ENCODE data around the gene AMHR2. TPM values are rescaled to one million over a fixed set of nuclear protein-coding genes. Genes with fewer than 3 reads are reported as not detected.

Gene AMHR2
- total and polyA plus RNA-seq, 9 of the 15 experiments (the other 6 are each of a cell fraction or from before 2014, with no cell fraction given) = 8.9 to 49.7 (median 19.3) TPM

DNA sequence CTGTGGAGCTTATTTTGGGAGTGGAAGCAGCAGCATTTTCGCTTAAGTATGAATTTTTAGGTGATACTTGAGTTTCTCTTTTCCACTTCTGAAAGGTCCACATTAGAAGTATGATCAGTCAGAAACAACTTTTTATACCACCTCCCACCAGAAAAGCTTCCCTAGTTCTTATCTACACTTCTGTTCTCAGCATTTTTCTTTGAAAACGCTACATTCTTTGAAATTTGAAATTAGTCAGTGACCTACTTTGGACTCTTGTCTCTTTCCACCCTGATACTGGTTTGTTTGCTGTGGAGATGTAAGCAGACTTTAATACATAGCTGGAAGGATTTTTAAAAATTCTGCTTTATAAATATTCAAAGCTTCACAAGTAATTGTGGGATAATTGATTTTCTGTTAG, 50.4 kb downstream of the AMHR2 start:
- ATAC-seq = no peak
- Histone ChIP-seq H3K79me2 (ENCODE audit: control insufficient read depth, insufficient read depth, low read length) (peaks cover 67% of the 10 kb centered on the region), H3K27ac (ENCODE audit: extremely low read depth, low read depth, low read length) (no peak overlapping the region; the same call in 2 of the 3 replicates), H3K4me1 (replicated peaks in 1 of 2; ENCODE audit: control insufficient read depth in 2 of 2, insufficient read depth in 2 of 2, low read length in 2 of 2) (peaks cover 0 to 5% of the 10 kb centered on the region in 2 experiments; a peak in 3 of 5 replicates), H3K9ac (ENCODE audit: insufficient read depth in 1 of 2, low read depth in 2 of 2, low read length in 2 of 2) (no peak overlapping the region), H3K9me1 (ENCODE audit: control insufficient read depth, insufficient read depth, low read length) (no peaks in the 10 kb centered on the region), H3K36me3 (ENCODE audit: control insufficient read depth, insufficient read depth, low read length) (peaks cover 99% of the 10 kb centered on the region), H3K4me3 (no peak overlapping the region), H3K27me3 (ENCODE audit: control insufficient read depth in 2 of 2, insufficient read depth in 2 of 2, low read length in 2 of 2) (no peaks in the 10 kb centered on the region), H3K9me3 (replicated peaks; ENCODE audit: control insufficient read depth, insufficient read depth, low read depth, low read length) (no peaks in the 10 kb centered on the region), H4K20me1 (replicated peaks; ENCODE audit: control insufficient read depth, insufficient read depth, low read length) (peaks cover 37% of the 10 kb centered on the region), H3K4me2 (ENCODE audit: insufficient read depth, low read length) (no peak overlapping the region), H2AFZ (ENCODE audit: low read depth, low read length) (no peak overlapping the region)
- POLR2A ChIA-PET = interaction anchor here (1.0 to 8.8 kb wide), 10 partner anchors 10 to 206 kb away, joined by 3 to 99 read pairs (median 8); partner anchors contain the start of genes ESPL1 and TARBP2
- intact Hi-C loops (cut with micrococcal nuclease) (no loop called here), in situ Hi-C loops (cut with MboI) (no loop called here)
- TF ChIP-seq CC2D1A (IDR thresholded peaks at IDR 0.05) (no peak), PRMT5 (CRISPR knock-in tag; IDR thresholded peaks at IDR 0.05) (no peak), ADNP (tag; IDR thresholded peaks at IDR 0.05) (no peak), CREBBP (IDR thresholded peaks at IDR 0.05; ENCODE audit: low read depth, low read length) (no peak), U2AF1 (optimal IDR thresholded peaks at IDR 0.05; ENCODE audit: low read depth, low read length) (no peak), NR4A1 (CRISPR knock-in tag; IDR thresholded peaks at IDR 0.05) (no peak), NR4A1 (tag; IDR thresholded peaks at IDR 0.05) (no peak), RUNX1 (IDR thresholded peaks at IDR 0.05; ENCODE audit: low read depth) (no peak), ETV6 (IDR thresholded peaks at IDR 0.05; ENCODE audit: borderline replicate concordance in 1 of 2, low read depth in 2 of 2, low read length in 1 of 2) (no peak), ETV6 (CRISPR knock-in tag; IDR thresholded peaks at IDR 0.05; ENCODE audit: borderline replicate concordance) (no peak), FOXM1 (IDR thresholded peaks at IDR 0.05; ENCODE audit: low read depth) (no peak), FOXM1 (CRISPR knock-in tag; IDR thresholded peaks at IDR 0.05; ENCODE audit: low read depth) (no peak), RFX1 (IDR thresholded peaks at IDR 0.05) (no peak)
- TF ChIP-seq, protein P1, sequence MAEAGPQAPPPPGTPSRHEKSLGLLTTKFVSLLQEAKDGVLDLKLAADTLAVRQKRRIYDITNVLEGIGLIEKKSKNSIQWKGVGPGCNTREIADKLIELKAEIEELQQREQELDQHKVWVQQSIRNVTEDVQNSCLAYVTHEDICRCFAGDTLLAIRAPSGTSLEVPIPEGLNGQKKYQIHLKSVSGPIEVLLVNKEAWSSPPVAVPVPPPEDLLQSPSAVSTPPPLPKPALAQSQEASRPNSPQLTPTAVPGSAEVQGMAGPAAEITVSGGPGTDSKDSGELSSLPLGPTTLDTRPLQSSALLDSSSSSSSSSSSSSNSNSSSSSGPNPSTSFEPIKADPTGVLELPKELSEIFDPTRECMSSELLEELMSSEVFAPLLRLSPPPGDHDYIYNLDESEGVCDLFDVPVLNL (CRISPR knock-in tag; IDR thresholded peaks at IDR 0.05; ENCODE audit: low read depth) = no peak
- TF ChIP-seq, protein P2, sequence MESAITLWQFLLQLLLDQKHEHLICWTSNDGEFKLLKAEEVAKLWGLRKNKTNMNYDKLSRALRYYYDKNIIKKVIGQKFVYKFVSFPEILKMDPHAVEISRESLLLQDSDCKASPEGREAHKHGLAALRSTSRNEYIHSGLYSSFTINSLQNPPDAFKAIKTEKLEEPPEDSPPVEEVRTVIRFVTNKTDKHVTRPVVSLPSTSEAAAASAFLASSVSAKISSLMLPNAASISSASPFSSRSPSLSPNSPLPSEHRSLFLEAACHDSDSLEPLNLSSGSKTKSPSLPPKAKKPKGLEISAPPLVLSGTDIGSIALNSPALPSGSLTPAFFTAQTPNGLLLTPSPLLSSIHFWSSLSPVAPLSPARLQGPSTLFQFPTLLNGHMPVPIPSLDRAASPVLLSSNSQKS (CRISPR knock-in tag; IDR thresholded peaks at IDR 0.05) = no peak
- TF ChIP-seq, protein P3, sequence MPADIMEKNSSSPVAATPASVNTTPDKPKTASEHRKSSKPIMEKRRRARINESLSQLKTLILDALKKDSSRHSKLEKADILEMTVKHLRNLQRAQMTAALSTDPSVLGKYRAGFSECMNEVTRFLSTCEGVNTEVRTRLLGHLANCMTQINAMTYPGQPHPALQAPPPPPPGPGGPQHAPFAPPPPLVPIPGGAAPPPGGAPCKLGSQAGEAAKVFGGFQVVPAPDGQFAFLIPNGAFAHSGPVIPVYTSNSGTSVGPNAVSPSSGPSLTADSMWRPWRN (IDR thresholded peaks at IDR 0.05; ENCODE audit: low read depth) = no peak
- TF ChIP-seq, protein P4, sequence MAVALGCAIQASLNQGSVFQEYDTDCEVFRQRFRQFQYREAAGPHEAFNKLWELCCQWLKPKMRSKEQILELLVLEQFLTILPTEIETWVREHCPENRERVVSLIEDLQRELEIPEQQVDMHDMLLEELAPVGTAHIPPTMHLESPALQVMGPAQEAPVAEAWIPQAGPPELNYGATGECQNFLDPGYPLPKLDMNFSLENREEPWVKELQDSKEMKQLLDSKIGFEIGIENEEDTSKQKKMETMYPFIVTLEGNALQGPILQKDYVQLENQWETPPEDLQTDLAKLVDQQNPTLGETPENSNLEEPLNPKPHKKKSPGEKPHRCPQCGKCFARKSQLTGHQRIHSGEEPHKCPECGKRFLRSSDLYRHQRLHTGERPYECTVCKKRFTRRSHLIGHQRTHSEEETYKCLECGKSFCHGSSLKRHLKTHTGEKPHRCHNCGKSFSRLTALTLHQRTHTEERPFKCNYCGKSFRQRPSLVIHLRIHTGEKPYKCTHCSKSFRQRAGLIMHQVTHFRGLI (CRISPR knock-in tag; IDR thresholded peaks at IDR 0.05) = no peak
- 56% methylated on average over 2 of the region's 2 CpGs for WGBS (ENCODE audit: insufficient coverage, low coverage, missing lambda C conversion rate)
- CTCF ChIA-PET (ENCODE audit: low intra/inter-chr PET ratio) = interaction anchor here (0.6 to 0.8 kb wide), 2 partner anchors 122 to 187 kb away, joined by 3 read pairs; no protein-coding TSS in a partner anchor
- TSS peak; percentile 10 for BruUV-seq (replicated peaks)
- DNase-seq (ENCODE audit: extremely low read depth in 1 of 4, low spot score in 3 of 4) = no peak
- no peak for FAIRE-seq

All from K562 (cell line).